Hematopoietic multipotent progenitor cell treated with erythropoietin and hydrocortisone succinate and interleukin-3 and kit ligand, for 17 days (in vitro differentiated cells): ENCODE data around the gene RXRA.

Experiments used
- DNase-seq: peaks from one replicate; pipeline ENCODE4 v3.0.0-alpha.2; 2015; ENCODE audit warnings: low spot score

The RXRA gene

DNA sequence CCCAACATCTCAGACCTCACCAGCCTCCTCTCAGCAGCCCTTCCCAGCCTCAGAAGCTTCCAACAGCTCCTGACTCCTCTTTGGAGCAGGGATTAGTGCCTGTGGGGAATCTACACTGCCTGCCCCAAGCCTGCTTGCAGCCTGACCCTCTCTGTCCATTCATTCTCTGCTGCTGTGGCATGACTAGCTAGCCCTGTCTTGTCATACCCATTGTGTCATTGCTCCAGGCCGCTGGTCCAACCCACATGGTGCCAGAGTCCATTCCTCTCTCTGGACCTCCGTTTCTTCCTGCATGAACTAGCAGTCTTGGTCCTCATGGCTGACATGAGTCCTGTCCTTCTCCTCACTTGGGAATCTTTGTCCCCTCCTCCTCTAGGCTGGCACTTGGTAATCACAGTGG, 12.8 kb upstream of the RXRA start:
- DNase-seq, result no peak

DNA sequence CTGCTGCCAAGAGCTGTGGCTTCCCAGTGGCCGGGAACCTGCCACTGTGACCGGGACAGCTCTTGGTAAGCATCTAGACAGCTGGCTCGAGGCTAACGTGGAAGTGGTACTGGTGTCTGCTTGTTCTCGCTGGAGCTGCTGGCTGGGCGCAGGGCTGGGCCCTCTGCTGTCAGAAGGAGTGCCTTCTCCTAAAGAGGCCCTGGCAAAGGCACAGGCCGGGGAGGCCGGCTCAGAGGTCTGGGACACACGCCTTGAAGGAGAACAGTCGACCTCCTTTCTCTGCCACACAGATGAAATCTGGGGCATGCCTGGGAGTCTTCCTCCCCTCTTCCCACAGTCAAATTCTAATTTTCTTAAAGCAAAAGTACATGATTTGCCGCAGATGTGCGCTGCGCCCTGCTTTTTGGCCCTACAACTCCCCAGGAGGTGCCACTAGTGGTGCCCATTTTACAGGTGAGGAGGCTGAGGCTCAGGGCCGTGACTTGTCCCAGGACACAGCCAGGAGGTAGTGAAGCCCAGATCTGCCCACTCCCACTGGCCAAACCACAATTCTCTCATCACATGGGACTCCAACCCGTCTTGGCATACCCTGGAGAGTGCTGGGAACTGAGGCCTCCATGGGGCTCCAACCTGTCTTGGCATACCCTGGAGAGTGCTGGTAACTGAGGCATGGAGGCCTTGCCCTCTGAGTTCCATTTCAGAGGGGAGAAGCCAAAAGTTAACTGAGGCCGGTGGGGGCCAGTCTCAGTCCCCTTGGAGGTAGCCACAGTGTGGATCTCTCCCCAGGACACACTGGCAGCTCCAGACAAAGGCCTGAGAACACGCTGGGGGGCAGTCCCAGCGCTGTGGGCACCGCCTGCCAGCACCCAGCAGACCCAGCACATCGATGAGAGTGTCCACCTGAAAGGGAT, 12.0 kb upstream of the RXRA start:
- no peak for DNase-seq

DNA sequence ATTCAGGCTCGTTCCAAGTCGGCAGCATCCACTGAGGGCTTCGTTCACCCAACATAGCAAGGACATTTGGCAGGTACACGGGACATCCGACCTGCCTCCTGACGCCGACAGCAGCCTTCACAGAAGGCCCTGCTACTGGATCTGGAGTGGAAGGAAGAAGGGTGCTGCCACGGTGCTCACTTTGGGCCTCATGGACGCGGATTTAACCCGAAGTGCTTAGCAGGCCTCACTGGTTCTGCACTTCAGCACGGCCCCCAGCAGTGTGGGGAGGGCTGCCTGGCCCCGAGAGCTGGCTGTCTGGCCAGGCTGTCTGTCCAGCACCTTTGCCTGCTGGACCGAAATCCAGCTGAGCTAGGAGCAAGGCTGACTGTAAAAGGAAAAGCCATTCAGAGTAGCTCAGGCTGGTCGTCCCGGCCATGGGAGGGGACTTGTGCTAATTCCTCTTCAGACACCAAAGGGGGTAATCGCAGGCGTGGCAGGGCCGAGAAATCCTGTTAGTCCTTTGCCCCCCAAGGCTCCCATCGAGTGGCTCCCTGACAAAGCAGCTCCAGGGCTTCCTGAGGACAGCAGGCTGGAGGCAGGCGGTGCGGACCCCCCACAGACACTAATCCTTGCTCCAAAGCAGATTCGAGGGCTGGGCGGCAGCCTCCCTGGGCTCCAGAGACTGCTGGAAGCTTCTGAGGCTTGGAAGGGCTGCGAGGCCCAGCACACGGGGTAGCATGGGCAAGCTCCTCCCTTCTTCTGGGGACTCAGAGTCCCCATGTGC, 11.1 kb upstream of the RXRA start:
- DNase-seq, result no peak

DNA sequence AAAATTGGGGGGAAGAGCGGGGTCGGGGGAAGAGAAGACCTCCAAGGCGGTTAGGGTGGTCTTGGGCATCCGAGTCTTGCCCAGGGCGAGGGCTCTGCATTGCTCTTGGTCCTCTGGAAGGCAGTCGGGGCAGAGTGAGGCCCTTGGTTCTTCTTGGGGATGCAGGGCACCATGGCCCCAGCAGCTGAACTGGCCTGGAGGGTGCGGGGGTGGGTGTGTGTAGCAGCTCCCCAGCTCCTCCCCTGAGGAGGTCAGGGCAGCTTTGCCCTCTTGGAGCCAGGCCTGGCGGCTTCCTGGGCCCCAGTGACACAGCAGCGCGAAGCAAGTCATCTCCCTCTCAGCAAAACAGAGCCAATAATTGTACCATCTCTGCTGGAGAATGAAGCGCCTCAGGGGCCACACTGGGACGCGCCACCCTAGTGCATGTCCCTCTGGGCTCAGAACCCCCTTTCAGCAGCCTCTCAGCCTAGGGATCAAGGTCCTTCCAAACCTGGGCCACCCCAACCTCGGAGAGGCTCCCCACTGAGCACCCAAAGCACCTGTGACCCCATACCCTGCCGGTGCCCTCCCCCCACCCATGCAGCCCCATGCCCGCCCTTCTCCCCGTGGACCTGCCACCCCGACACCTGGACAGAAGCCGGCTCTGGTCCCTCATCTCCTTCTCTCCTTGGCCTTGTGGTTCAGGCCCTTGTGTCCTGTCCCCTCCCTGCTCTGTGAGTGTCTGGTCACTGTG, 10.4 kb upstream of the RXRA start:
- peak; percentile 74 for DNase-seq

DNA sequence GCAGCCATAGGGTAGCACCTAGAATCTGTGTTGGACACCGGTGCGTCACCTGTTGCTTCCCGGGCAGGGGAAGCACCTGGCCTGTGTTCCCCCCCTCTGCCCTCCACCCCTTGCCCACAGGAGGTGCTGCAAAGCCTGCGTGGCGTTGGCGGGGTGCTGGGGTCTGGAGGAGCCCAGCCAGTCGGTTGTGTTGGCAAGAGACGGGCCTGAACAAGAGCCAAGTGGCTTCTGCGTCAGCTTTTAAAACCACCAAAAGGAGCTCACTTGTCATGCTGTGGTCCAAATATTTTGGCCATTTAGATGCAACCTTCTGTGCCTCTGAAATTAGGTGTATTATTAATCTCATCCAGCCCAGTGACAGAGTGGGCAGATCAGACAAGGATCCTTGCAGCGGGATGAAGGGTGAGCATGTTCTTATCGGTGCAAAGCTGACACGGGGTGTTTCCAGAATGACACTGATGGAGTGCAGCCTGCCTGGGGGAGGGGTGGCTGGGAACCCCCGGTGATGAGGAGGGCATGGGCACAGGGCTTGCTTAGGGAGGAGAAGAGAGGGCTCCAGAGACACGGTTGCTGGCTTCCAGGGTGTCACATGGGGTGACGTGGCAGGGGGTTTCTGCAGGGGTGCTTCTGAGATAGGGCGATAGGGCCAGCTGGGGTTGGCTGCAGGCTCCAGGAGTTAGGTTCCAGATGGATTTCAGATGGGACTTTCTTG, 9.7 kb upstream of the RXRA start:
- DNase-seq, result peak; percentile 83

DNA sequence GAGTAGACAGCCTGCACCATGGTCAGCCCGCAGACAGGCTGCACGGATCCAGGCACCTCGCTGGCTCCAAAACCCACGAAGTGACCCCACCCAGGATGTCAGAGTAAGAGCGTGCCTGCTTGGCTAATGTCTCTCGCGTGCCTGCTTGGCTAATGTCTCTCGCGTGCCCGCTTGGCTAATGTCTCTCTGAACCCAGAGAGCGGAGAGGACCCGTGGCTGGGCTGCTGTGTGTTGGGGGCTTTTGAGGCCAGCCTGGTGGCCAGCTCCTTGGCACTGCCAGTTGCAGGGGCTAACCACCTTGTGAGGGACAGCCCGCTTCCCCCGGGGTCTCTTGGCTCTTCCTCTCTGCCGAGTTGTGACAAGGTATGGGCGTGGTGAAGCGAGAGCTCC, 8.9 kb upstream of the RXRA start:
- peak; percentile 48 for DNase-seq

DNA sequence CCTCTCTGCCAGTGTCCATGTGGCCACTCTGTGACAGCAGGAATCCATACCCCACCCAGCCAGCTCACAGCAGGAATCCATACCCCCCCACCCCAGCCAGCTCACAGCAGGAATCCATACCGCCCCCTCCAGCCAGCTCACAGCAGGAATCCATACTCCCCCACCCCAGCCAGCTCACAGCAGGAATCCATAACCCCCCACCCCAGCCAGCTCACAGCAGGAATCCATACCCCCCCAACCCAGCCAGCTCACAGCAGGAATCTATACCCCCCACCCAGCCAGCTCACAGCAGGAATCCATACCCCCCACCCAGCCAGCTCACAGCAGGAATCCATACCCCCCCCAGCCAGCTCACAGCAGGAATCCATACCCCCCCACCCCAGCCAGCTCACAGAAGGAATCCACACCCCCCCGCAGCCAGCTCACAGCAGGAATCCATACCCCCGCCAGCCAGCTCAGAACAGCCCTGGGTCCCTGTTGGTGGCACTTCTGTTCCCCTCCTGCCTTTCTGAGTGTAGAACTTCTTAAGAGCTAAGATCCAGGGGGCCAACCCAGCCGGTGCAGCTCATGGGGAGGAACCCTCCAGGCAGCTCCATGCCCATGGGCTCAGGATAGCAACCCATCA, 8.4 kb upstream of the RXRA start:
- no peak for DNase-seq

DNA sequence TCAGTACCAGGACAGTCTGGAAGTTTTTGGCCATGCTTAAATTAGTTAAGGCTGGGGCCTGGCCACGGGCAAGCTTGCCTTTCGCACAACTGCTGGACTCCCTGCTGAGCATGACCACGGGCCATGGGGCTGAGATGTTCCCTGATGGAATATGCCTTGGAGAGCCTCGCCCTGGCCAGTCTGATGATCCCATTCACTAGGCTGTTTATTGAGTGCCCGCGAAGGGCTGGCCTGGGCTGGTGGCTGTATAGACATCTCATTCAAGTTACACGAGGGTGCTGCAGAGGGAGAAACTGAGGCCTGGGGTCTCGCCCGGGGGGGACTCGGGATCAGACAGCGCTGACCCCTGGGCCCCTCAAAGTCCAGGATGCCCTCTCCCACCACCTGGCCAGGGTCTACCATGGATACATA, 7.8 kb upstream of the RXRA start:
- no peak for DNase-seq

DNA sequence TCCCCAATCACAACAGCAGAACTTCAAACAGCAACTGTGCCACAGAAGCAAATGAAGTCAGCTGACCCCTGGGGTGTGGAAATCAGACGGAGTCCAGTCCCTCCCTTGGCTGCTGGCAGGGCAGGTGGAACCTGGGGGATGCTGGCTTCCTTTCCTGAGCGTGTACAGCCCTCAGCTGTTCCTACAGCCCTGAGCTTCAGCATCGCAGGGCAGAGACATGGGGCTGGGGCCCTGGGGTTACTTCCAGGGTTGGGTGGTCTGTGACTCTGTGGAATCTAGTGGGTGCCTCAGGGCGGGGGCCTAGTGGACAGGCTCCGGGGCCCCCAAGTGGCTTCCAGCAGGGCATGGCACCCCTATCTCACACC, 7.3 kb upstream of the RXRA start:
- DNase-seq, result no peak

DNA sequence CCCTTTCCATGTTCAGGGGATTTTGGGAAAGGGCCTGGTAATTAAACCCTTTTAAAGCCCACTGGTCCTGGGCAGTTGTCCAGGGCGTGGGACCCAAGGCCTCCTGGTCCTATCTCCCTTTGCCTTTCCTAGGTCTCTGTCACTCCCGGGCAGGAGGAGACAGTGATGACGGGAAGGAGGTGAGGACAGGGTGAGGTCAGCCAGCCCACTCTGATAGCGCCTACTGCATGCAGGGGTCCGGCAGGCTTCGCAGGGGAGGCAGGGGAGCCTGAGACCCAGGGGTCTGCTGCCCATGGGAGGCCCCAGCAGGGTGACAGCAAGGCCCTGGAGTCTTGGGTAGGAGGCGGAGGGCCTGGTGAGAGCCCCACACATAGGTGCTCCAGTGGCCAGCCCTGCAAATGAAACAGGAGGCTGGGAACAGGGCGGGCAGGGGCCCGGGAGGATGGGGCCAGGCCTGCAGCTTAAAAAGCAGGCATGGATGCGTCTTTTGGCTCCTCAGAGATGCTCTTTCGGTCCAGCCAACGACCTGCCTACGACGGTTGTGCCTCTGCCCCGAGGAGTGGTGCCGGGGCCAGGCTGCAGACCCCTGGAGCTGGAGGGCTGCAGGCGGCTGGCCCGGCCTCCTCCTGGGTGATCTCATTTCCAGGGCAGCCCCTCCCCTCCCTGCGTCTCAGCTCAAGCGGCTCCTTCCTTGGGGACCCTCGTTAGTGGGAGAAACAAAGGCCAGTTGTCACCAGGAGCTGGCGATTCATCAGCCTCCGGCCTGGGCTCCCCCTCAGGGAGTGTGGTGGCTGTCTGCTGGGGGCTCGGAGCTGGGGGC, 6.7 kb upstream of the RXRA start:
- DNase-seq, result peak; percentile 4

DNA sequence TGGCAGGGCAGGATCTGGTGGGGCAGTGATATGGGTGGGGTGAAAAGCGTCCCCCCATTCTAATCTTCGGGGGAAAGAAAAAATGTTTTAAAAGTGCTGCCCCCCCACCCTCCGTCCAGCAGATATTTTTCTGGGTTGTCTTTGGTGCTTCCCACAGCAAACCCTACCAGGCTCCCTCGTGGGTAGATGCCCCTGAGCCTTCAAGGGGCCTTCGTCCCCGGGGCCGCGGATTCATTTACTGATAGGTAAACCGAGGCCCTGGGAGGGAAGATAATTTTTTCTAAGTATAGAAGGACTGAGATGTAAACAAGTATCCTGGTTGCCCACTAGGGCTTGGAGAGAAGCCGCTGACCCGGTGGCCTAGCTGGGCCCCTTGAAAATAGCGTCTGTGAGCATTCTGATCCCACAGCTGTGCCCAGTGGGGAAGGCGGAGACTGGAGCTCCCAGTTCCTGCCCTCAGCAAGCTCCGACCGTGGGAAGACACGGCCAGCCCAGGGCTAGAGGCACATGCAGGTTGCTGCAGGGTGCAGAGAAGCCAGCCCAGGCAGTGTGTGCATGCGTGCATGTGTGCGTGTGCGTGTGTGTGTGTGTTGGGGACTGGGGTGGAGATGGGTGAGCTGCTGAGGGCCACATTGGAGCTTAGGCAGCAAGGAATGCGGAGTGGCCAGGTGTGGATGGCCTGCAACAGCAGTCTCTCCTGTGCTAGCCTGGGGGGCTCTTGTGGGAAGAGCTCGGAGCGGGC, 6.0 kb upstream of the RXRA start:
- DNase-seq, result no peak

DNA sequence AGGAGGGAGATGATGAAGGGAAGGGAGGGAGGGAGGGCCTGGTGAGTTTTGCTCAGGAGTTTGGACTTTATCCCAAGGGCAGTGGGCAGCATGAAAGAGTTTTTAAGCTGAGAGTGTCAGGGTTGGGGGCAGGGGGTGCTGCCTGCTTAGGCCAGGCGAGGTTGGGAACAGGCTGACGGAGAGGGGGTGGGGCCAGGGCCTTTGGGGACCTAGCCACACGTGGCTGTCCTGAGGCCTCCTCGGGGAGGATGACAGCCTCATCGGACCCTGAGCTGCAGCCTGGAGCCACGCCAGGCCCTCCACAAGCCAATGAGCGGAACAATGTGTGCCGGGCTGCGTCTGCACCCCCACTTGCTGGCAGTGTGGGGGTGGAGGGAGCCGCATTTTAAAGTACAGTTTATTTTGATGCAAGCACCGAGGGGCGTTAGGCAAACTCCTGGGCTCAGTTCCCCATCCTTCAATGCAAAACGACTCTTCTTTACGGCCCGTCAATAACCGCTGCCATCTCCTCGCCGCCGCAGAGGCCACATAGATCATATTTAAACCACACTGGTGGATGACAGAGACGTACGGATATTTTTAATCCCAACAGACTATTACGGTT, 5.3 kb upstream of the RXRA start:
- DNase-seq, result no peak

DNA sequence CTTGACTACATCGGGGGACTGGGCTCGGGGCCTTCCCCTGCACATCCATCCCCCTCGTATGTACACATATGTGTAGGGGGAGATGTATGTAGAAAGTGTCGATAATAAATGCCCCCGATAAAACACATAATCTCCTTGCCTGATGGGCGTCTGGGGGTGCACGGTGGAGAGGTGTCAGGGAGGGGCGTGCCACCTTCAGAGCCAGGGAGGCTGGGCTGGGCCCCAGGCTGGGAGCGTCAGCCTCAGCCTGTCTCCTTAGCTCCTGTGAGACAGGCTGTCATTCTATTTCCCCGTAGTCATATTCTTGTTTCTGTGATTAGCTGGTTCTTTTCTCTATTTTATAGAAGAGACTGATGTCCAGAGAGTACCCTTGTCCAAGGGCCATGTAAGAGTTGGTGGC, 4.7 kb upstream of the RXRA start:
- peak; percentile 21 for DNase-seq

DNA sequence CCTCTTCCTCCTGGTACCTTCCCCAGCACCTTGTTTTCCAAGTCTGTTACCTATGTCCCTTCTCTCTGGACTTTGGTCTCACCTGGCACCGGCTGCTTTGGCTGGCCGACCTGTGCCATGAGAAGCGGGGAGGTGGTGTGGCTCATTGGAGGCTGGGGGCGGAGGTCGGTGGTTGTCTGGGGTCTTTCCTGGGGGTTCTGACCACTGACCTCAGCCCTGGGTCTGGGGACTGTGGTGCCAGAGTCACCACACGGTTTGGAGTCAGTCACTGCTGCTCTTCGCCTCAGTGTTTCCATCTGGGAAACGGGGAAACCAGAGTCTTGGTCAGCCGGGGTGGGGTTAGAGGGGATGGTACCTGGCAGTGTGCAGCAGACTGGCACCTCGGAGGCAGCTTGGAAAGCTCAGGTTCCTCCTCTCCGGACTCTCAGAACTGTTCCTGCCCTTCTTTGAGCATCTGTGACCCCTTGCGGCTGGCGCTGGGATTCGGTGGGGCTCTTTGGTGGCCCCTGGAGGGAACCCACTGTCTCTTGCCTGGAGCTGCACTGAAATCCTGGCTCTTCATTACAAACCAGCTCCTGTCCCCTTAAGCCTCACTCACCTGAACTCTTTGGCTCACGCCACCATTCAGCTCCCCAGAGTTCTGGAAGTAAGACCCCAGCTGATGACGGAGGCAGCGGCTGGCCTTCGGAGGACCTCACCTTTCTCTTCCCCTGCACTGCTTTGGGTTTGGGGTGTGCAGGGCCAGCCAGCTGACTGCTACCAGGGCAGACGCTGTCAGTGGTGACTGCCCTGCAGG, 4.1 kb upstream of the RXRA start:
- peak; percentile 6 for DNase-seq

DNA sequence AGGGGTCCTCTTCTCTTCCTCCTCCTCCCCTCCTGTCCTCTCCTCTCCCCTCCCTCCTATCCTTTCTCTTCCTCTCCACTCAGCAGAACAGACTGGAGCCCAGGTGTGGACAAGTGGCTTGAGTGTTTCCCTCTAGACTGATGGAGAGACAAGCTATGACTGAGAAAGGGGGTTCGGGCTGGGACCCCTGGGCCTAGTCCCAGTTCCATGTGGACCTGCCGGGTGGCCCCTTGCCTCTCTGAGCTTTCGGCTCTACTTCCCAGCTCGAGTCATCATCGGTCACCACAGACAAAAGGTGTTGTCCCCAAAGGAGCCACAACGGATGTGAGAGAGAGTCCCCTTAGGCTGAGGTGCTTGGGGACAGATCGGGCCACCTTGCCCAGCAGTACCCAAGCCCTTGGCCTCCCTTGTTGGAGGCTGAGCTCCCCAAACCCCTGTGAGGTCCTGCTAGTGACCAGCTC, 3.4 kb upstream of the RXRA start:
- DNase-seq, result peak; percentile 8

DNA sequence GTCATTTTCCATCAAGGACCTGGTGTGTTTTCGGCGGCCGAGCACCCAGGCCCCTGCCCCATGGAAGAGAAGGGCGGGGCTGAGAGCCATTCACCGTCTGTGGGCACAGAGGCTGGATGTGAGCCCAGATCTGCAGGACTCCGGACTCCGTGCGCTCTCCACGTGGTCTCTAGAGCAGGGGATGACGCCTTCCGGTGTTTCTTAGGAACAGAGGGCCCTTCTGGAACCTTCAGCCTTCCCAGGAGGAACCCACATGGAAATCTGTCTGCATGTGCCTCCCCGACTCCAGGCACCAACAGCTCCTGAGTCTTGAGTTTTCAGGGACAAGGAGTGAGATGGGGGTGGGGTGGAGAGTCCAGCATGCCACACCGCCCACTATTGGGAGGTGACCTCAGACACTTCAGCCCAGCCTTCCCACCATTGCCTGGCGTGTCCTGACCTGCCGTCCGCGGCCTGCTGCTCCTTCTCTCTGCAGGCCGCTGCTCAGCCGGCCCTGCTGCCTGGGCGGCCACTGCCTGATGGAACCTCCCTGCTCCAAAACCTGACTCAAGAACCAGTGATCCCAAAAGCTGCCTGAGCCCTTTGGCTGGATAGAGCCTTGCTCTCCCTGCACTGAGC, 2.4 kb upstream of the RXRA start:
- DNase-seq, result no peak

DNA sequence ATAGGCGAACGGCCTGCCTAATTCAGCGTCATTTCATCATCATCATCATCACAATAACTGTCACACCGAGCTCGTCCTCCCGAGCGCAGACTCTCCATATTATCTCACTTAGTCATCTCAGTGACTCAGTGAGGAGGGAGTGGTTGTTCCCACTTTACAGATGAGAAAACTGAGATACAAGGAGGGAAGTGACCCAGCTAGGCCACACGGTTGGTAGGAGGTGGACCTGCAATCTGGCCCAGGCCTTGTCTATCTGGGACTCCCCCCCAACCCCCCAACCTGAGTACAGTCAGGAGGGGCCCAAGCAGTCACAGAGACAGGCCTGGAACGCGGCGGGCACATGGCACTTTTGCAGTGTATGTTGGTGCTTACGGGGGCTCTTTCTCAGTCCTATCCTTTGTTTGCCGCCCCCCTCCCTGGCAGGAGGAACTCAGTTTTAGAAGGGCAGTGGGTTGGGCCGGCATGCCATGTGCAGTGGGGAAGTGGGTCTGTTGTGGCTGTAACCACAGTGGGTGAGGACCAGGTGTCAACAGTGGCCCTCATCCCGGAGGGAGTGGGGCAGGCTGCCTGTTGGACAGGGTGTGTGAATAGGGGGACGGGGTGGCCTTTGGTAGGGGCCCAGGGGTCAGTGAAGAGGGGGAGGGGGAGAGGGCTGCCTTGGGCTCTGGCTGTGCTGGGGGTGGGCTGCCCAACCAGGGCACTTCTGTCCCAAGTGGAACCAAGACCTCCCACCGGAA, 1.7 kb upstream of the RXRA start:
- DNase-seq, result peak; percentile 67
